NCI-H1694 treated with DMSO at 0.1 percent for 48 hours (cell line): ENCODE measurements around the gene NHERF2.
"Not testable (repeated sequence)": the region's sequence is repeated elsewhere in the genome, so short reads cannot be mapped to it uniquely, and the experiment has no call there.

Experiments
- DNase-seq: peaks from one replicate; lab custom pipeline; 2025; lab: John Stamatoyannopoulos, UW

NHERF2 gene

DNA sequence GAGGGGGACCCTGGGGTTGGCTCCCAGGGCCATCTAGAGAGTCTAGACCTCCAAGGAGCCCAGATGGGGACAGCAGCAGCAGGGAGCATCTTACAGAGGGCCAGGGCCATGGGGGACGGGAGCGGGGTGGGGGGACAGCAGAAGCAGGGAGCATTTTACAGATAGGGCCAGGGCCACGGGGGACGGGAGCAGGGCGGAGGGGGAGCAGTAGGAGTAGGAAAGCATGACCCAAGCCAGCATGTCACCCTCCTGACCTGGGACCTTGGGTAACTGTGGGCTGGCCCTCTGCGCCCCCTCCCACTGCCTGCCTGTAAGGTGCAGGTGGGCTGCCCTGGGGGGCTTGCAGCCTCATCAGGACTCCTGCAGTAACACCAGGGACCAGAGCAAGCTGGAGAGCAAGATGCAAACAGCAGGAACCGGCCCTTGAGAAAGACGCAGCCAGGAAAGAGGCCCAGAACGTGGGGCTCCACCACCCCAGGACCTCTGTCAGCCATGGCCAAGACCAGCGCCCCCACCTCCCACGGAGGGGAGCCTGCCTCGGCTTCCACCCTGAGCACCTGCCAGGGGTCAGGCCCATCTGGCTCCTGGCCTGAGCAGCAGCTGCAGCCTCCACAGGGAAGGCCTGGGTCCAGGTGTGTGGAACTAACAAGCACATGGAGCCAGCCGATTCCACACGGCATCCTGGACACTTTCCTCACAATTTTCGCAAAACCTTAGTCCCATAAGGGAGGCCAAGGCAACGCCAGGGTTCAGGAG lies 19.4 kb upstream of the NHERF2 start:
- DNase-seq = no peak

DNA sequence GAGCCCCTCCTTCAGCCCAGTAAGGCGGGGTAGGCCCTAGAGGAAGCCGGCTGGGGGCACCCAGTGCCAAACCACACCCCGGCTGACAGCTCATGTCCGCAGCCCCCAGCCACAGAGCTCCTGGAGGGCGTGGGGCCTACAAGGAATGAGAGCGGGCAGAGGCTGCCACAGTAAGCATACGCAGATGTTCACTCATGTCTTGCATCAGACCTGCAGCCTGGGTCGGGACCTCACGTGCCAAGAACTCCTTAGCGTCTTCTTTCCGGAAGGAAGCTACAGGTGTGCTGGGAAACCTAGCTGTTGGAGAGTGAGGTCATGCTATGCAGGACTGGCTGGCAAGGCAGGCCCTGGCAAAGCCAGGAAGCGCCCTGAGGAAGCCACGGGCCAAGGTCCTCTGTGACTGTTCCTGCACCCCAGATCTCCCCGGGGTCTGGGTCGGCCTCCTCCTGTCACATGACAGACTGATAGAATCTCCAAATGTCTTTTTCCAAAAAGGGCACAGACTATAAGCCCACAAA lies 18.6 kb upstream of the NHERF2 start:
- DNase-seq = no peak

DNA sequence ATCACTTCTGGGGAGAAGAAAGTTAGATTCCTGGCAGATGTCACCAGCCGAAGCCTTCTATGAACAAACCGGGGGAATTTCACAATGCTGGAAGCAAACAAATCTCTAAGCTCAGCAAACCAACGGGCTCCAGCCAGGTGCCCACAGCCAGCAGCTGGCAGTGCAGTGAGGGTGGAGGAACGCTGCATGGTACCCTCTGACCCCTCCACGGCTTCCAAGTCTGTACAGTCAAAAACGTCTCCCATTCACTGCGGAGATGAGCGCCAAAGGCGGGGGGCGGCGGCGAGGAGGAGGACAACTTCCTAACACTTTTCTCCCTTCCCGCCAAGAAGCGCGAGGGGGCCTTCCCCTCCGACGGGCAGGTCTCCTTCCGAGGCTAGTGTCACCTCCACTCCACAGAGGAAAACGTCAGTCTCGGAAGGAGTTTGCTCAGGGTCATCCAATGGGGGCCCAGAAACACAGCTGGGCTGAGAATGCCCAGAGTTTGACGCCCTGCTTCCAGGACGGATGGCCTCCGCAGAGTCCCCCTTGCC lies 18.0 kb upstream of the NHERF2 start:
- no peak for DNase-seq

GRCh38 chr16:2009164-2009711 lies 17.5 kb upstream of the NHERF2 start:
- no peak for DNase-seq

DNA sequence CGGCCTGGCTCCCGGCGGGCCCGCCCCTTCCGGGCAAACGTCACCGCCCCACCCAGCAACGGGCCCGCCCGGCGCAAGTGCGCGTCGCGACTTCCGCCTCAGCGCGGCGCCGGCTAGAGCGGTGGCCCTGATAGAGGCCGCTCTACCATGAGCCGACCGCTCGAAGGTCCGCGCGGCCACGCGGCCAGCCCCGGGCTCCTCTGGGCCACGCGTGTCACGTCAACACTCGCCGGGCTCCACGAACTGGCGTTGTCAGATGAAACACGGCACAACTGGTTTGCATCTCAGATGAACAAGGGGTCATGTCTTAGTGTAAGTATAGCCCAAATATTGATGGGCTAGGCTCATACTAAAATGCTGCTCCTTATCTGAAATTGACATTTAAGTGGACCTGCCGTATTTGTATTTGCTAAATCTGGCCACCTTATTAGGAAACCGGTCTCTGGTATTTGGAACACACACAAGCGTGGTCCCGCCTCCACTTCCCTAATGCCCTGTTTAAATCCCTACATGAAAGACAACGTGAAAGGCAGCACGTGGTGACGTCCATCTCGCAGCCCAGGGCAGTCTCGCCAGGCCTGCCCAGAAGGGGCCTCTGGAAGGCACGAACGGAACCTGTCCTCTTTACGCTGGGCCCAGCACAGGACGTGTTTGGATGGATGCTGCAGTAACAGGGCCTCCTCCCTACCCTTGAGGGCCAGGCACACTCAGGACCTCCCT lies 16.8 kb upstream of the NHERF2 start, which contains the start of gene ZNF598:
Gene ZNF598 (minus strand): TSS at position 31 of the 720 bp plus-strand sequence.
- peak; percentile 49 for DNase-seq

- DNase-seq = not testable (repeated sequence)
These were observed 15.0 kb upstream of the NHERF2 start for GRCh38 chr16:2011726-2012125.

- DNase-seq = no peak
These were observed 13.2 kb upstream of the NHERF2 start for GRCh38 chr16:2013527-2013926.

DNA sequence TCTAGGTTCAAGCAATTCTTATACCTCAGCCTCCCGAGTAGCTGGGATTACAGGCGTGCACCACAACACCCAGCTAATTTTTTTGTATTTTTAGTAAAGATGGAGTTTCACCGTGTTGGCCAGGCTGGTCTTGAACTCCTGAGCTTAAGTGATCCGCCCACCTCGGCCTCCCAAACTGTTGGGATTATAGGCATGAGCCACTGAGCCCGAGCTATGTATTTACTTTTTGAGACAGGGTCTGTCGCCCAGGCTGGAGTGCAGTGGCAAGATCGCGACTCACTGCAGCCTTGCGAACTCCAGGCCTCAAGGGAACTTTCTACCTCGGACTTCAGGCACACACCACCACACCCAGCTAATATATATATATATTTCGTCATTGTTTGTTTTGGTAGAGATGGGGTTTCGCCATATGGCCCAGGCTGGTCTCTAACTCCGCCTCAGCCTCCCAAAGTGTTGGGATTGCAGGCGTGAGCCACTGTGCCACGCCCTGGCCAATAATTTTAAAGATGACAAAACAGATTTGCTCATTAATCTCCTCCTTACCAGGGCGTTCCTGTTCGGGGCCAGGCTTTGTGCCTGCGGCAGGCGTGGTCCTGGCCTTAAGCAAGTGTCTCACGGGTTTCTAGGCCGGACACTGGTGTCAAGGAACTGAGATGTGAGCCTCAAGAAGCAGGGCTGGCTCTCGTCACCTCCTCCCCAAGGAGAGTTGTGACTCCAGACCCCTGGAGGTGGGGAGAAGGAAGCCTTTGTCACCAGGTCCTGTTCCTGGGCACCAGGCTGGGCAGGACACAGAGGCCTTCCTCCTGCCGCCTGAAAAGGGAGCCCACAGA lies 11.4 kb upstream of the NHERF2 start:
- DNase-seq = no peak

- no peak for DNase-seq
These were observed 10.8 kb upstream of the NHERF2 start for GRCh38 chr16:2015947-2016208.

GRCh38 chr16:2016407-2016922 lies 10.2 kb upstream of the NHERF2 start:
- DNase-seq = no peak

DNA sequence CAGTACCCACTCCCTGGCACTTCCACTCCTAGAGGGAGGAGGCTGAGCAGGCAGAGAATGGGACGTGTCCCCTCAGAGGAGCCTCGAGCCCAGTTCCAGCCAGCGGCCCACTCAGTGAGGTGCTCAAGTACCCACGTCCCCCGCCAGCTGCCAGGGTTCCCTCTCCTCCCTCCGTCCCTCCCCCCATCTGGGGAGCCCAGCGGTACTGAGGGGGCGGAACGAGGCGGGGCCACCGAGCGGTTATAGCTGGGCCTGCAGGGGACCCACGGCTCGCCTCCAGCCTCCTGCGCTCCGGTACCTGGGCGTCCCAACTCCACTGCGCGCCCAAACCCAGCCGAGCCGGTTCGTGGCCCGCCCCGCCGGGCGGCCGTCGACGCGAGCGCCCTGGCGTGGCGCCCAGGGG lies 7.2 kb upstream of the NHERF2 start, which contains the start of gene NPW:
Gene NPW (plus strand): TSS at position 268 of the 403 bp plus-strand sequence.
- DNase-seq = no peak

DNA sequence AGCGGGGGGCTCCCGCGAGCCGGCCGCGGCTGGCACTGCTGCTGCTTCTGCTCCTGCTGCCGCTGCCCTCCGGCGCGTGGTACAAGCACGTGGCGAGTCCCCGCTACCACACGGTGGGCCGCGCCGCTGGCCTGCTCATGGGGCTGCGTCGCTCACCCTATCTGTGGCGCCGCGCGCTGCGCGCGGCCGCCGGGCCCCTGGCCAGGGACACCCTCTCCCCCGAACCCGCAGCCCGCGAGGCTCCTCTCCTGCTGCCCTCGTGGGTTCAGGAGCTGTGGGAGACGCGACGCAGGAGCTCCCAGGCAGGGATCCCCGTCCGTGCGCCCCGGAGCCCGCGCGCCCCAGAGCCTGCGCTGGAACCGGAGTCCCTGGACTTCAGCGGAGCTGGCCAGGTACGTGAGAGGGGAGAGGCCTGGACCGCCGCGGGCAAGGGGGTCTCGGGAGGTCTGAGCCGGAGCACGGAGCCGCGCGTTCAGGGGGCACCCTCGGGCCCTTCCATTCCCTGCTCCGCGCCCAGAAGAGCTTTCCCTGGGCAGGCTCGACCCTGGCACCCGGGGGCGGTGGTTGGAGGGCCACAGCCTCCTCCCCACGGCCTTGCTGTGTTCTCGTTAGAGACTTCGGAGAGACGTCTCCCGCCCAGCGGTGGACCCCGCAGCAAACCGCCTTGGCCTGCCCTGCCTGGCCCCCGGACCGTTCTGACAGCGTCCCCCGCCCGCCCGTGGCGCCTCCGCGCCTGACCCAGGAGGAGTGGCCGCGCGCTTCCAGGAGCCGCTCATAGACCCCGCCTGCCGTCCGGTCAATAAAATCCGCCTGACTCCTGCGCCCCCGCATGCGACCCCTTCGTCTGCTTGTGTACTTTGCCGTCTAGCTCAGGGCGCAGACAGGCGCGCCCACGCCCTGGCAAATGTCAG lies 6.5 kb upstream of the NHERF2 start:
- no peak for DNase-seq

DNA sequence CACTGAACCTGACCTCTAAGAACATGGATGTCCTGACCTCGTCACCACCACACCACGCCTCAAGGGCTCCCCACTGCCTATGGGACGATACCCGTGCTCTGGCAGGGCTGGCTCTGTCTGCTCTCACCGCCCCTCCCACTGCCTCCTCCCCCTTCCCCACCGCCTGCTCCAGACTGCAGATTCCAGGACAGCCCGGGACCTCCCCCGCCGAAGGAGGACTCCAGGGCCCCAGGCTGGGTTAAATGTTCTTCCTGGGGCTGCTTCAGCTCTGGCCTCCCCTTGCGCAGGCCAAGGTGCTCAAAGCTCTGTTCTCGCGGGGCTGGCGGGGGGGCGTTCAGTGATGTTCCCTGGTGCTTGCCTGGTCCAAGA lies 4.0 kb upstream of the NHERF2 start:
- no peak for DNase-seq

DNA sequence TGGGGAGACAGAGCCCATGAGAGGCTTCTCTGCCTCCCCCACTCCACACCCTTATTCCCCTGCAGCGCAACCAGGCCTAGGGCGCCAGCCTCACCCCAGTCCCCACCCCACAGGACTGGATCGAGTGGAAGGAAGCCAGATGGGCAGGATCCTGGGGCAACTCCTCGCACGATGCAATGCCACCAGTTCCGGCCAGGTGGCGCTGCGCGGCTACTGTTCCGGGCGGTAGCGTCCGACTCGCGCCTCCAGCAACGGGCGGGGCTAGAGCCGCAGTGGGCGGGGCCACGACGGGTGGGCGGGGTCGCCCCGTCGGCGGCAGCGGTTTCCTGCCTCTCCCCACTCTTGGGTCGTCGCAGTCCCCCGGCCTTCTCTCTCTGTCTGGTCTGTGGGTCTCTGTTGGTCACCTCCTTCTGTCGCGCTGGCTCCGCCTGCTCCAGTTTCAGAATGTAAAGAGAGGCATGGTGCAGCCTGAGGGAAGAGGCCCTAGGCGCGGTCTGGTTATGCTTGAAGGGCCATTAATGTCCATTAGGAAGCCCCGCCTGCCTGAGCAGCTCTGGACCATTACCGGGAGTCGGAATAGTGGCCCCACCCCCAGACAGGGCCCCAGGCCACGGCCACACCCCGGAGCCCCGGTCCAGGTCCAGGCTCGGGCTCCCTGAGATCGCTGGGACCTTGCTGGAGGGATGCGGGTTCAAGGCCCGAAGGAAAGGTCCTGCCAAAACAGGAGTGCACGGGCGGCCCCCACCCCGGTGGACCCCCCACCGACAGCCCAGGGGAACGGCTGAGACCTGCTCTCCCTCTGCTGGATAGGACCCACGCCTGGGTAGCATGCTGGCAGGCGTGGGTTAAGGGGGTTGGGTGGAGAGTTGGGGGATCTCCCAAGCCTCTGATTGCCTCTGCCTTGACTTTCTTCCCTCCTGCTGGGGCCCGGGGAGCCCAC lies 3.3 kb upstream of the NHERF2 start:
- DNase-seq = peak; percentile 65

GRCh38 chr16:2024032-2024420 lies 2.7 kb upstream of the NHERF2 start:
- DNase-seq = no peak

- no peak for DNase-seq
These were observed 1.5 kb upstream of the NHERF2 start for GRCh38 chr16:2025251-2025650.

GRCh38 chr16:2025878-2026460 lies 733 bp upstream of the NHERF2 start:
- DNase-seq = no peak

DNA sequence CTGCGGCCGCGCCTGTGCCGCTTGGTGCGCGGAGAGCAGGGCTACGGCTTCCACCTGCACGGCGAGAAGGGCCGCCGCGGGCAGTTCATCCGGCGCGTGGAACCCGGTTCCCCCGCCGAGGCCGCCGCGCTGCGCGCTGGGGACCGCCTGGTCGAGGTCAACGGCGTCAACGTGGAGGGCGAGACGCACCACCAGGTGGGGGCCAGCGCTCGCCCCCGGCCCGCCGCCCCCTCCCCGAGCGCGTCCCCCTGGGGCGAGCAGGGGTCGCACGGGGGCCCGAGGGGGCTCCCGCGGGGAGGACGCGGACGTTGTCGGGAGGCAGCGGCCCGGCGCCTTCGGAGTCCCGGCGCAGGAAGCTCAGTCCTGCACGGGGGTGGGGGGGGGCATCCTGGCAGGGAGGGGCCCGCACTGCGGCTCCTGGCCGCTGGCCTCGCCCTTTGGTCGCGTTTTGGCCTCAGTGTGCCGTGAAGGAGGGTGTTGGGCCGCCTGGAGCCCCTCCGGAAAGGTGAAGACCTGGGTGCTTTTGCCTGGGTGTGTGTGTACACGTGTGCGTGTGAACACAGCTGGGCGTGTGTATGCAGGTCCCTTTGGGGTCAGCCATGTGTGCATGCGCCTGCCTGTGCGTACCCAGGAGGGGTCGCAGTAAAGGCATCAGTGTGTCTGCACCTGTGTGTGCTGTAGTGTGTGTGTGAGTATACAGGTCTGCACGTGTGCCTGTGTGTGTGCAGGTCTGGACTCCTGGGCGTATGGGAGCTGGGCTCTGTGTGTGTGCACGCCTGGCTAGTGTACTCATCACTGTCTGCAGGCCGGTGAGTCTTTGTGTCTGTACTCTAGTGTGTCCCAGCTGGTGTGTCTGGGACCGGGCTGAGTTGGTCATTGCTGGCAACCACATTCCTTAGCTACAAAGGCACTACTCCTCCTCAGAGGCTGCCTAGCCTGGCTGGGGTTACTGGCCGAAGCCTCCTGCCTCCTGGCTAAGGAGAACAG lies 615 bp downstream of the NHERF2 start:
- no peak for DNase-seq
